NCI-H2227 (cell line): Measurements from ENCODE around the gene PCDHB2.
"Not testable (repeated sequence)": the region's sequence is repeated elsewhere in the genome, so short reads cannot be mapped to it uniquely, and the experiment has no call there.

Experiments used
- DNase-seq: peaks from one replicate; lab custom pipeline; 2025; ENCODE audit not compliant: unreplicated experiment; lab: John Stamatoyannopoulos, UW

PCDHB2 gene

GRCh38 chr5:141135718-141136266 lies 41.4 kb downstream of the PCDHB2 start:
- peak; percentile 28 for DNase-seq

GRCh38 chr5:141137346-141137745 lies 42.9 kb downstream of the PCDHB2 start:
- not testable (repeated sequence) for DNase-seq
